ENCODE measurements around the gene CDC42EP5.

The CDC42EP5 gene

DNA sequence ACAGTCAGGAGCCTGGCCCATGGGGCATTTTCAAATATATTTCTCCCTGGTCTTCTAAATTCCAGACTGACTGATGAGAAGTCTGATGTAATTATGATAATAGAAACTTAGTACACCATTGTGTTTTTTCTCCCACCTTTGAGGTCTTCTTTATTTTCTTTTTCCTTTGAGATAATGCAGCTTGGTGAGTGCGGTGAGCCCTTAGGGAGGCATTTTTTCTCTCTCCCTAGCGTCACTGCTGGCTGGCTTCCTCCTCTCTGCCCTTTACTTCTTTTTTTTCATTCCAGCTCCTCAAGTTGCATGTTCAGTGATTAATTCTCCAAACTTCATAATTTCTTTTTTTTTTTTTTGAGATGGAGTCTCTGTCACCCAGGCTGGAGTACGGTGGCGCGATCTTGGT lies 12.8 kb upstream of the CDC42EP5 start:
- Histone ChIP-seq H3K9me3 (ENCODE audit: control insufficient read depth, low read length) (no peaks in the 10 kb centered on the region), H3K36me3 (ENCODE audit: control insufficient read depth, insufficient read depth, low read length, severe bottlenecking) (no peaks in the 10 kb centered on the region), H3K9ac (ENCODE audit: low read length) (no peak overlapping the region), H3K4me3 (ENCODE audit: low read length) (no peak overlapping the region), H3K27me3 (replicated peaks; ENCODE audit: control insufficient read depth, insufficient read depth, low read length) (peaks cover 19% of the 10 kb centered on the region), H3K4me1 (ENCODE audit: control insufficient read depth, insufficient read depth, low read length) (no peaks in the 10 kb centered on the region)
- DNase-seq (ENCODE audit: low read depth), result no peak

- no peak for DNase-seq (ENCODE audit: low read depth)
- Histone ChIP-seq H3K4me1 (ENCODE audit: control insufficient read depth, insufficient read depth, low read length) (no peaks in the 10 kb centered on the region), H3K4me3 (ENCODE audit: low read length) (no peak overlapping the region), H3K9me3 (ENCODE audit: control insufficient read depth, low read length) (no peaks in the 10 kb centered on the region), H3K9ac (ENCODE audit: low read length) (no peak overlapping the region), H3K36me3 (ENCODE audit: control insufficient read depth, insufficient read depth, low read length, severe bottlenecking) (no peaks in the 10 kb centered on the region), H3K27me3 (replicated peaks; ENCODE audit: control insufficient read depth, insufficient read depth, low read length) (peaks cover 11% of the 10 kb centered on the region)
Measured at GRCh38 chr19:54484451-54484850, 11.4 kb upstream of the CDC42EP5 start.

GRCh38 chr19:54482889-54483288 lies 9.8 kb upstream of the CDC42EP5 start:
- Histone ChIP-seq H3K9me3 (ENCODE audit: control insufficient read depth, low read length) (no peaks in the 10 kb centered on the region), H3K9ac (ENCODE audit: low read length) (no peak overlapping the region), H3K27me3 (replicated peaks; ENCODE audit: control insufficient read depth, insufficient read depth, low read length) (peaks cover 10% of the 10 kb centered on the region), H3K36me3 (ENCODE audit: control insufficient read depth, insufficient read depth, low read length, severe bottlenecking) (no peaks in the 10 kb centered on the region), H3K4me1 (ENCODE audit: control insufficient read depth, insufficient read depth, low read length) (no peaks in the 10 kb centered on the region), H3K4me3 (ENCODE audit: low read length) (no peak overlapping the region)
- DNase-seq (ENCODE audit: low read depth), result no peak

GRCh38 chr19:54481326-54481930 lies 8.3 kb upstream of the CDC42EP5 start:
- DNase-seq (ENCODE audit: low read depth), result peak; percentile 87
- H3K36me3 ChIP-seq (ENCODE audit: control insufficient read depth, insufficient read depth, low read length, severe bottlenecking), result no peaks in the 10 kb centered on the region
- H3K4me3 ChIP-seq (ENCODE audit: low read length), result no peak overlapping the region
- H3K27me3 ChIP-seq (replicated peaks; ENCODE audit: control insufficient read depth, insufficient read depth, low read length), result peaks cover 10% of the 10 kb centered on the region
- H3K4me1 ChIP-seq (ENCODE audit: control insufficient read depth, insufficient read depth, low read length), result no peaks in the 10 kb centered on the region
- H3K9me3 ChIP-seq (ENCODE audit: control insufficient read depth, low read length), result no peaks in the 10 kb centered on the region
- no peak overlapping the region for H3K9ac ChIP-seq (ENCODE audit: low read length)

DNA sequence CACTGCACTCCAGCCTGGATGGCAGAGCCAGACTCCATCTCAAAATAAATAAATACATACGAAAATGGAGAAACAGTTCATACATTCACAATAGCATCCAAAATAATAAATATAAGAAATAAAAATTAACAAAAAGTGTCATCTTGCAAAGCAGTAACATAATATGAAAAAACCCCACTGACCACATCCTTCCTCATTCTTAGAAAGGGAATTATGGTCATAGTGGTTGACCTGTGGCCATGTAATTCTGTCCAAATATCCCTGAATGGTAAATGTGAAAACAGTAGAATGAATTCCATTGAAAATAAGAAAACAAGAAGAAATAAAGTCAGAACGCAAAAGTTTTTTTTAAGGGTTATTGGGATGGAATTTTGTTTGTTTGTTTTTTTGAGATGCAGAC lies 7.0 kb upstream of the CDC42EP5 start:
- no peak for DNase-seq (ENCODE audit: low read depth)
- no peaks in the 10 kb centered on the region for H3K4me1 ChIP-seq (ENCODE audit: control insufficient read depth, insufficient read depth, low read length)
- no peaks in the 10 kb centered on the region for H3K36me3 ChIP-seq (ENCODE audit: control insufficient read depth, insufficient read depth, low read length, severe bottlenecking)
- H3K4me3 ChIP-seq (ENCODE audit: low read length), result no peak overlapping the region
- H3K9ac ChIP-seq (ENCODE audit: low read length), result no peak overlapping the region
- H3K27me3 ChIP-seq (replicated peaks; ENCODE audit: control insufficient read depth, insufficient read depth, low read length), result peaks cover 10% of the 10 kb centered on the region
- no peaks in the 10 kb centered on the region for H3K9me3 ChIP-seq (ENCODE audit: control insufficient read depth, low read length)

DNA sequence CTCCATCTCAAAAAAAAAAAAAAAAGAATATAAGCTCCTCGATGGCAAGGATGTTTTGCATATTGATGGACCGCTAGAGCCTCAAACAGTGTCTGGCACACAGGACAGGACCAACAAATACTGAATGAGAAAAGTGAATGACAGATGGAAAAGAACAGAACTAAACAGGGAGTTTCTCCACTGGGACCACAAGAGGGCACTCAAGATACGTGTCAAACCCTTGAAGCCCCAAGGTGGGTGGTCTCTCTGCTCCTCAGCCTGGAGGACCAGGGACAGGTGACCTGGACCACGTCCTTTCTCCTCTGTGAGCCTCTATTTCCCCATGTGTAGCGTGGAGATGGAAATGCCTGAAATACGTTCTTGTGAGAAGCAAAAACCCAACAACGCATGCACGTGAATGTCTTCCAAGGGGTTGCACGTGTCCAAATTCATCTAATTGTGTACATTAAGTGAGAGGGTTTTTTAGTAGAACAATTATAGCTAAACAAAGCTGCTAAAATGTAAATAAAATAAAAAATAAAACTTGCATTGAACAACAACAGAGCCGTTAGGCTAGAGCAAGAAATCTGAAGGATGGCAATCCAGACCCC lies 5.7 kb upstream of the CDC42EP5 start:
- peaks cover 9% of the 10 kb centered on the region for H3K27me3 ChIP-seq (replicated peaks; ENCODE audit: control insufficient read depth, insufficient read depth, low read length)
- no peak overlapping the region for H3K9ac ChIP-seq (ENCODE audit: low read length)
- H3K4me3 ChIP-seq (ENCODE audit: low read length), result no peak overlapping the region
- no peaks in the 10 kb centered on the region for H3K9me3 ChIP-seq (ENCODE audit: control insufficient read depth, low read length)
- DNase-seq (ENCODE audit: low read depth), result peak; percentile 85
- H3K4me1 ChIP-seq (ENCODE audit: control insufficient read depth, insufficient read depth, low read length), result peaks cover under 1% of the 10 kb centered on the region
- H3K36me3 ChIP-seq (ENCODE audit: control insufficient read depth, insufficient read depth, low read length, severe bottlenecking), result no peaks in the 10 kb centered on the region

DNA sequence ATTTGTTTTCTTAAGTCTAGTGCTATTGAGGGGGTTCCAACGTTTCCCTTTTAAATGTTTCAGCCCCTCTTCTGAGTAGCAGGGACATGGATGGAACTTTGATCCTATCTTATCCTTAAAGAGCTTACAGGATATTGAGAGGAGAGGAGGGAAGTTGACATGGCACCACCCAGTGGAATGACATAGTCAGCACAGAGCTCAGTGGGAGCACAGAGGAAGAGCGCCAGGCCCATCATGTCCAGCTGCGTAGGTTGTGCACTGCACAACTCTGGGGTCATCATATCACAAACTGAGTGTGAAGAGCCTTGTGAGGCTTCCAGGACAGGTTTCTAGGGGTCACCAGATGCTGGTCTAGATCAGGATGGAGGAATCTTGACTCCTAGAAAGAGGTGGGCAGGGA lies 4.6 kb upstream of the CDC42EP5 start:
- Histone ChIP-seq H3K9ac (ENCODE audit: low read length) (no peak overlapping the region), H3K9me3 (ENCODE audit: control insufficient read depth, low read length) (no peaks in the 10 kb centered on the region), H3K27me3 (replicated peaks; ENCODE audit: control insufficient read depth, insufficient read depth, low read length) (peaks cover 8% of the 10 kb centered on the region), H3K36me3 (ENCODE audit: control insufficient read depth, insufficient read depth, low read length, severe bottlenecking) (no peaks in the 10 kb centered on the region), H3K4me1 (ENCODE audit: control insufficient read depth, insufficient read depth, low read length) (peaks cover 7% of the 10 kb centered on the region), H3K4me3 (ENCODE audit: low read length) (no peak overlapping the region)
- DNase-seq (ENCODE audit: low read depth), result no peak

DNA sequence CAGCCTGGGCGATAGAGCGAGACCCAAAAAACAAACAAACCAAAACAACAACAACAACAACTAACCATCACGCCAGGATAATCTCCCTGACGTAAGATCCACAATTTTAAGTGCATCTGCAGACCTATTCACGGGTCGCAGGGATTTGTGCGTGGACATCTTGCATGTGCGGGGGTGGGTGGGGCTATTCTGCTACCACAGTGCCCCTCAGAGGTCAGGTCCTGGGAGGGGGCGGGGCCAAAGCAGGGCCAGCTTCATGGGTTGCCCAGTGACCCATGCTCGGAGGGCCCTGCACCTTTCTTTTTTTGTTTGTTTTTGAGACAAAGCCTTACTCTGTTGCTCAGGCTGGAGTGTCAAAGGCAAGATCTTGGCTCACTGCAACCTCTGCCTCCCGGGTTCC lies 2.6 kb upstream of the CDC42EP5 start:
- no peaks in the 10 kb centered on the region for H3K9me3 ChIP-seq (ENCODE audit: control insufficient read depth, low read length)
- peaks cover 8% of the 10 kb centered on the region for H3K27me3 ChIP-seq (replicated peaks; ENCODE audit: control insufficient read depth, insufficient read depth, low read length)
- no peak for DNase-seq (ENCODE audit: low read depth)
- H3K4me1 ChIP-seq (ENCODE audit: control insufficient read depth, insufficient read depth, low read length), result peaks cover 13% of the 10 kb centered on the region
- no peak overlapping the region for H3K9ac ChIP-seq (ENCODE audit: low read length)
- no peak overlapping the region for H3K4me3 ChIP-seq (ENCODE audit: low read length)
- H3K36me3 ChIP-seq (ENCODE audit: control insufficient read depth, insufficient read depth, low read length, severe bottlenecking), result no peaks in the 10 kb centered on the region

GRCh38 chr19:54473892-54474372 lies 836 bp upstream of the CDC42EP5 start:
- DNase-seq (ENCODE audit: low read depth), result no peak

DNA sequence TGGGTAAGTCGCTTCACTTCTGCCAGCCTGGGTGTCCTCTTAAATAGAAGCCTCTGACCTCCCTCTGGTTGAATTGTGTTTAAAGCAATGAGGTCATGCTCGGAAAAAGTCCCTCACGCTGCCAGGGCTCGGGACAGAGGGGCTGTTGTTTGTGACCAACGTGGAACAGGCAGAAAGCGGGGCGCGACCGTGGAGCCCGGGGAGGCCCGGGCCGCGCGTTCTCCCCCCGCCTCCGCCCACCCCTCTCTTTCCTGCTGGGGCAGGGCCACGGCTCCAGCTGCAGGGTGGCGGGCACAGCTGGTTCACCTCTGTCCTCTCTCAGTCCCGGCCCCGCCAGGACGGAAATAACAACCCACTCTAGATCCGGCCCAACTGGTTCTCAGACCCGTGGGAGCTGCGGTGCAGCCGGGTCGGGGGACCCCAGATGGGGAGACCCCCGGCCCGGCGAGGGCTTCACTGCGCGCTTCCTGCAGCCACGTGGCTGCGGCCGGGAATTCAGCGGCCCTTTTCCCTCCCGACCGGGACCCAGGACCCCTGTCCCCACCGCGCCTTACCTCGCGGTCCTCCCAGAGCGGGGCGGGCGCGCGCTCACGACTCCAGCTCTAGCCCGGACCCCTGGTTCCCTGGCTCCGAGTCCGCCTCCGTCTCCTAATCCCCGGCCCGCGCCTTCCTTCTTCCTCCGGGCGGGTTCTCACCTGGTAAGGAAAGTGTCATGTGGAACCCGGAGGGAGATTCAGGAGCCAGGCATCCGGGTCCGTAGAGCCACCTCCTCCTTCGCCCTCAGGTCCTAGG lies 1.9 kb downstream of the CDC42EP5 start:
- DNase-seq (ENCODE audit: low read depth), result peak; percentile 30

More at GRCh38 chr19:54473892-54474372, 836 bp upstream of the CDC42EP5 start:
- peaks cover 4% of the 10 kb centered on the region for H3K27me3 ChIP-seq (replicated peaks; ENCODE audit: control insufficient read depth, insufficient read depth, low read length)
- peaks cover 16% of the 10 kb centered on the region for H3K4me1 ChIP-seq (ENCODE audit: control insufficient read depth, insufficient read depth, low read length)
- no peak overlapping the region for H3K9ac ChIP-seq (ENCODE audit: low read length)
- no peak overlapping the region for H3K4me3 ChIP-seq (ENCODE audit: low read length)
- H3K9me3 ChIP-seq (ENCODE audit: control insufficient read depth, low read length), result no peaks in the 10 kb centered on the region
- no peaks in the 10 kb centered on the region for H3K36me3 ChIP-seq (ENCODE audit: control insufficient read depth, insufficient read depth, low read length, severe bottlenecking)

DNA sequence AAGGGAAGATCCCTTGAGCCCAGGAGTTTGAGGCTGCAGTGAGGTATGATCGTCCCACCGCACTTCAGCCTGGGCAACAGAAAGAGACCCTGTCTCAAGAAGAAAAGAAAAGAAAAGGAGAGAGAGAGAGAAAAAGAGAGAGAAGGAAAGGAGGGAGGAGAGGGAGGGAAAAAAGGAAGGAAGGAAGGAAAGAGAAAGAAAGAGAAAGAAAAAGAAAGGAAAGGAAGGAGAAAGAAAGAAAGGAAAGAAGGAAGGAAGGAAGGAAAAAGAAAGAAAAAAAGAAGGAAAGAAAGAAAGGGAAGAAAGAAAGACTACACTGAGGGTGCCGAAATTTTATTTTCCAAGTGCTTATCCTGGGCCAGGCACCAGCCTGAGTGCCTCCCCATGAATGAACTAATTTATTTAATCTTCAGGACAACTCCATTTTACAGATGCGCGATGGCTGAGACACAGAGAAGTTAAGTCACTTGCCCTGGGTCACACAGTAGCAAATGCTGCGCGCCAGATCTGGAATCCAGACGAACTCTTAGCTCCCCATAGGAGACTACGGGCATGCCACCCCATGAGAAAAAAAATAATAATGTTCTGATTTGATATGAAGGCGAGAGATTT lies 2.7 kb downstream of the CDC42EP5 start:
- peaks cover 4% of the 10 kb centered on the region for H3K27me3 ChIP-seq (replicated peaks; ENCODE audit: control insufficient read depth, insufficient read depth, low read length)
- H3K4me1 ChIP-seq (ENCODE audit: control insufficient read depth, insufficient read depth, low read length), result peaks cover 16% of the 10 kb centered on the region
- H3K9me3 ChIP-seq (ENCODE audit: control insufficient read depth, low read length), result no peaks in the 10 kb centered on the region
- H3K36me3 ChIP-seq (ENCODE audit: control insufficient read depth, insufficient read depth, low read length, severe bottlenecking), result no peaks in the 10 kb centered on the region
- H3K4me3 ChIP-seq (ENCODE audit: low read length), result peak overlapping the region; percentile 75
- peak overlapping the region; percentile 62 for H3K9ac ChIP-seq (ENCODE audit: low read length)
- no peak for DNase-seq (ENCODE audit: low read depth)

More for the DNA sequence above, 1.9 kb downstream of the CDC42EP5 start:
- Histone ChIP-seq H3K9ac (ENCODE audit: low read length) (peak overlapping the region; percentile 62), H3K4me1 (ENCODE audit: control insufficient read depth, insufficient read depth, low read length) (peaks cover 16% of the 10 kb centered on the region), H3K9me3 (ENCODE audit: control insufficient read depth, low read length) (no peaks in the 10 kb centered on the region), H3K4me3 (ENCODE audit: low read length) (peak overlapping the region; percentile 75), H3K36me3 (ENCODE audit: control insufficient read depth, insufficient read depth, low read length, severe bottlenecking) (no peaks in the 10 kb centered on the region), H3K27me3 (replicated peaks; ENCODE audit: control insufficient read depth, insufficient read depth, low read length) (peaks cover 4% of the 10 kb centered on the region)

Data from adipocyte (in vitro differentiated cells).